Ovary (tissue), 9 donors: ENCODE data around the gene TAS2R4. TPM values are rescaled to one million over a fixed set of nuclear protein-coding genes. Genes with fewer than 3 reads are reported as not detected.
"Not testable (repeated sequence)": the region's sequence is repeated elsewhere in the genome, so short reads cannot be mapped to it uniquely, and the experiment has no call there.

ENCODE experiments used
- DNase-seq, 5 donors: peaks; one replicate each; pipeline ENCODE4 v3.0.0-alpha.2; 2019 to 2020
- H3K27ac ChIP-seq, 2 donors: fragments of 200-600 bp; one replicate each; pipeline versions ENCODE4 v1.5.1 to v1.8.0; 2019 to 2022
- H3K27me3 ChIP-seq: fragments of 200-600 bp; one replicate; pipeline ENCODE4 v1.8.0; 2022
- H3K36me3 ChIP-seq: fragments of 200-600 bp; sonication (generic); one replicate; pipeline ENCODE4 v1.5.1; 2019
- H3K4me1 ChIP-seq: one replicate; pipeline ENCODE4 v1.8.1; 2013; ENCODE audit warnings: mild to moderate bottlenecking, moderate library complexity; ENCODE audit not compliant: insufficient read depth
- H3K4me3 ChIP-seq: fragments of 200-600 bp; sonication (generic); one replicate; pipeline ENCODE4 v1.5.1; 2017
- H3K9me3 ChIP-seq, 2 donors: fragments of 200-600 bp in 1 of 2; sonication (generic) in 1 of 2; one replicate each; pipeline versions ENCODE4 v1.5.1 to v1.8.1; 2013 to 2019; ENCODE audit warnings: mild to moderate bottlenecking in 1 of 2, moderate library complexity in 1 of 2
- EP300 ChIP-seq: sonication (generic); formaldehyde crosslinking; IDR thresholded peaks from one replicate; pipeline ENCODE4 v1.6.1; 2017; ENCODE audit warnings: antibody characterized with exemption
- POLR2A ChIP-seq: fragments of 450-650 bp; IDR thresholded peaks from one replicate; pipeline ENCODE4 v1.6.1; 2017; ENCODE audit warnings: antibody characterized with exemption, mild to moderate bottlenecking, moderate library complexity
- WGBS, 3 donors: extraction: QIAGEN DNeasy Blood & Tissue Kit in 1 of 3; methylation state at CpG; one replicate each; pipeline versions ENCODE4 v1.1.5 to v1.1.7; 2013 to 2017; 5-methylcytosine and 5-hydroxymethylcytosine counted together
- intact Hi-C, 4 donors: fragments of 100-400 bp; cut with DNase I; formaldehyde crosslinking; loops; one replicate each; pipeline versions ENCODE4 v1.11.0 to v1.15.1; 2022 to 2023
- polyA plus RNA-seq, 2 donors: library from polyadenylated mRNA; stranded (reverse); fragments of 200-250 nt in 1 of 2; fragments of 350-450 nt in 1 of 2; fragmentation: Illumina TruSeq in 1 of 2; extraction: RNeasy Lipid Tissue Mini Kit (QIAGEN cat#74804) in 1 of 2; gene quantifications; one replicate each; pipeline ENCODE4 v1.2.3, GENCODE V29; 2013 to 2014
- total RNA-seq, 7 donors: library from RNA; depleted of rRNA in 2 of 7; stranded (reverse); fragments of >200 nt in 2 of 7; fragmentation: NEBNext Ultra II Directional in 3 of 7; extraction: Animal tissue kit (Norgen Biotek cat#: 25700) in 3 of 7; gene quantifications; one replicate each; pipeline versions ENCODE4 v1.1.0 to v1.2.4, GENCODE V29; 2016 to 2023
- TF ChIP-seq, protein P1 (sequence below), 3 donors: fragments of 450-650 bp in 2 of 3; fragments of 200-600 bp in 1 of 3; IDR thresholded peaks; one replicate each; pipeline versions ENCODE4 v1.5.1 to v1.8.0; 2016 to 2022; ENCODE audit warnings: antibody characterized with exemption in 3 of 3, mild to moderate bottlenecking in 1 of 3
- donor health status: DM: no; HTN: no; CAD: no; lungs with moderate emphysema.
- donor health status: DM: no; HTN: no; CAD: no.
- donor health status: Bipolar disorder and iron deficiency.
- donor health status: DM: yes; HTN: yes; CAD: no.
- donor health status: DM: no; HTN: no; CAD: no.
- donor health status: DM: yes; HTN: yes; CAD: no.

Gene TAS2R4
- total and polyA plus RNA-seq, 9 donors: 0.34 to 2.7 (median 1.8) TPM

DNA sequence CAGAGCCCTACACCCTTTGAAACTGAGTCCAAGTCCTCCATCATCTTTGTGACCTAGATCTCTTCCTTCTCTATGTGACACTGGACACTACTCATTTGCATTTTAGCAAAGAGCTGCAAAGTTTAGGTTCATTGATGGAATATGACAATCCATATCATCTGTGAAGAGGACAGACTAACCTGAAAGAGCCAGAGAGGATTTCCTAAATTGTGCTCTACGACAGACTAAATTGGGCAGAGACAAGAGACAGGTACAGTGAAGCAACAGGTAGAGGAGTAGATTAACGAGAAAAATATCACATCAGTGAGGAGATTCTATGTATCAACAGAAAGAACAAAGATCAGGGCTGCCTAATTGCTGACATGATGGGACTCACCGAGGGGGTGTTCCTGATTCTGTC is 12.7 kb upstream of the TAS2R4 start, which contains the start of gene TAS2R3:
TAS2R3 (plus strand) TSS at position 301 of the 400 bp plus-strand sequence; CDS start at position 363, 62 bp downstream.
- Histone ChIP-seq H3K27ac (no peak within 1 kb of the TSS), H3K9me3 (no peaks in the 10 kb centered on the region), H3K4me3 (no peak within 1 kb of the TSS), H3K27me3 (no peaks in the 10 kb centered on the region), H3K4me1 (no peaks in the 10 kb centered on the region), H3K36me3 (no peaks in the 10 kb centered on the region)
- WGBS, 3 donors: 92 to 99% (median 97%) methylated on average over 3 of the region's 3 CpGs
- no peak for DNase-seq
- TF ChIP-seq, protein P1, sequence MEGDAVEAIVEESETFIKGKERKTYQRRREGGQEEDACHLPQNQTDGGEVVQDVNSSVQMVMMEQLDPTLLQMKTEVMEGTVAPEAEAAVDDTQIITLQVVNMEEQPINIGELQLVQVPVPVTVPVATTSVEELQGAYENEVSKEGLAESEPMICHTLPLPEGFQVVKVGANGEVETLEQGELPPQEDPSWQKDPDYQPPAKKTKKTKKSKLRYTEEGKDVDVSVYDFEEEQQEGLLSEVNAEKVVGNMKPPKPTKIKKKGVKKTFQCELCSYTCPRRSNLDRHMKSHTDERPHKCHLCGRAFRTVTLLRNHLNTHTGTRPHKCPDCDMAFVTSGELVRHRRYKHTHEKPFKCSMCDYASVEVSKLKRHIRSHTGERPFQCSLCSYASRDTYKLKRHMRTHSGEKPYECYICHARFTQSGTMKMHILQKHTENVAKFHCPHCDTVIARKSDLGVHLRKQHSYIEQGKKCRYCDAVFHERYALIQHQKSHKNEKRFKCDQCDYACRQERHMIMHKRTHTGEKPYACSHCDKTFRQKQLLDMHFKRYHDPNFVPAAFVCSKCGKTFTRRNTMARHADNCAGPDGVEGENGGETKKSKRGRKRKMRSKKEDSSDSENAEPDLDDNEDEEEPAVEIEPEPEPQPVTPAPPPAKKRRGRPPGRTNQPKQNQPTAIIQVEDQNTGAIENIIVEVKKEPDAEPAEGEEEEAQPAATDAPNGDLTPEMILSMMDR (IDR thresholded peaks at IDR 0.05): no peak
- TF ChIP-seq EP300 (no peak), POLR2A (no peak)
- intact Hi-C loops: no loop called here

DNA sequence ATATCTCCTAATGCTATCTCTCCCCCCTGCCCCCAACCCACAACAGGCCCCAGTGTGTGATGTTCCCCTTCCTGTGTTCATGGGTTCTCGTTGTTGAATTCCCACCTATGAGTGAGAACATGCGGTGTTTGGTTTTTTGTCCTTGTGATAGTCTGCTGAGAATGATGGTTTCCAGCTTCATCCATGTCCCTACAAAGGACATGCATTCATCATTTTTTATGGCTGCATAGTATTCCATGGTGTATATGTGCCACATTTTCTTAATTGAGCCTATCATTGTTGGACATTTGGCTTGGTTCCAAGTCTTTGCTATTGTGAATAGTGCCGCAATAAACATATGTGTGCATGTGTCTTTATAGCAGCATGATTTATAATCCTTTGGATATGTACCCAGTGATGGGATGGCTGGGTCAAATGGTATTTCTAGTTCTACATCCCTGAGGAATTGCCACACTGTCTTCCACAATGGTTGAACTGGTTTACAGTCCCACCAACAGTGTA is 6.3 kb upstream of the TAS2R4 start:
- intact Hi-C loops: not testable (repeated sequence)

DNA sequence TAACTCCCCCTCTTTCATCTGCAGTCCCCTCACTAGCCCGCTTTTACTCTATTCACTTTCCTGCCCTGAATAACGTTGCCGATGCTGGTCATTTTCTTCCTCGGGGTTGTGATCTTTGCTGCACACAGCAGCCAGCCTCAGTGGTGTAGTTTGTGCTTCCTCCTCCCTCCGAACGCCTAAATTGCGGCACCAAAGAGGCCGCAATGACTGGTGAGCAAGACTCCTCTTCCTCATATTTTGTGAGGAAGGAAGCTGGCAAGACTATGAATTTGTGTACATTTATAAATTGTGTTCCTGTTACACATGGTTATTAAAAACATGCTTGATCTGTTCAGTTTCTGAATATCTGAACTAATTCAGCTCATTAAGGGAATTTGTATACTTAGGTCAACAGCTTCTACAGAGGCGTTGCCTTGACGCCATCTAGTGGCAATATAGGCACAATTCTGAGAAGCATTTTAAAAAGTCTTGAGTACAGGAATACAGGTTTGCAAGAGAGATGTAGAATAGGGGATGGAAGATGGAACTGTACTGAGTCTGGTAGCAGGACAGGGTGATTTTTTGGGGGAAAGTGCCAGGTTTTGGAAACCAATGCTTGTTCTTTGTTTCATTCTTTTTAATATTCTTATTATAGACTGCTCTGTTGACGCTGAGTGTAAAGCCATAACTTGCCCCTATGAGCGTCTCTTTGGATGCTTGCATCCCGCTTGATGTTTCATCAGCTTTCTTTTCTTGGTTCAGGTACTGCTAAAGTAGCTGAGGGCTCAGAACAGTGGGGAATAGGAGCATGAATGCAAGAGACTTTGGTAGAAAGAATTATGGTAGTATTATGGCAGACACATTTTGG is 9.5 kb downstream of the TAS2R4 start:
- TF ChIP-seq EP300: no peak
- TF ChIP-seq, protein P1 (IDR thresholded peaks at IDR 0.05): peak in 1 of 3 donors; percentile 8
- WGBS, 3 donors: 70 to 74% (median 73%) methylated on average over 13 of the region's 13 CpGs
- no peaks in the 10 kb centered on the region for H3K4me1 ChIP-seq
- no peaks in the 10 kb centered on the region for H3K36me3 ChIP-seq
- no peak overlapping the region for H3K27ac ChIP-seq
- H3K4me3 ChIP-seq: no peak overlapping the region
- H3K27me3 ChIP-seq: no peaks in the 10 kb centered on the region
- intact Hi-C loops: no loop called here
- DNase-seq: no peak
- no peaks in the 10 kb centered on the region for H3K9me3 ChIP-seq

More for the DNA sequence above, 6.3 kb upstream of the TAS2R4 start:
- H3K36me3 ChIP-seq, DNase-seq, H3K9me3 ChIP-seq, H3K4me1 ChIP-seq, H3K27me3 ChIP-seq, H3K27ac ChIP-seq, H3K4me3 ChIP-seq: not testable (repeated sequence)
- WGBS, 3 donors: 94 to 98% (median 97%) methylated on average over 3 of the region's 3 CpGs

DNA sequence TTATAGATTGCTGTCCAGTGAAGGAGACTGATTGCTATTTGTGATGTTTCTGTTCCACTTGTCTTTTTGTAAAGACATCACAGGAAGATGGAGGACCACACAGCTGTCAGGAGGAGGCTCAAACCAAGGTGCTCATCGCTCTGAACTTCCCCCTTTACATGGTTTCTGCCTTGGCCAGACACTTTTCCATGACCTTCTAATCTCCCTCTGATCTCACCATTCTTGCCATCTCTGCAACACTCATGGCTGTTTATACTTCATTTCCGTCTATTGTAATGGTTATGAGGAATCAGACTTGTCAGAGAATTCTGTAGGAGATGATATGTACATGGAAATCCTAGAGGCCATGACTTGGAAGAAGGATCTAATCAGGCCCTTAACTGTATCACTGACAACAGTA is 11.8 kb downstream of the TAS2R4 start:
- intact Hi-C loops: no loop called here
- no peaks in the 10 kb centered on the region for H3K27me3 ChIP-seq
- 85 to 96% (median 88%) methylated on average over 2 of the region's 2 CpGs for WGBS, 3 donors
- no peaks in the 10 kb centered on the region for H3K36me3 ChIP-seq
- no peaks in the 10 kb centered on the region for H3K4me1 ChIP-seq
- no peak overlapping the region for H3K27ac ChIP-seq
- no peak for DNase-seq
- TF ChIP-seq EP300: no peak
- TF ChIP-seq, protein P1 (IDR thresholded peaks at IDR 0.05): no peak
- TF ChIP-seq POLR2A: no peak
- no peak overlapping the region for H3K4me3 ChIP-seq
- H3K9me3 ChIP-seq: no peaks in the 10 kb centered on the region

DNA sequence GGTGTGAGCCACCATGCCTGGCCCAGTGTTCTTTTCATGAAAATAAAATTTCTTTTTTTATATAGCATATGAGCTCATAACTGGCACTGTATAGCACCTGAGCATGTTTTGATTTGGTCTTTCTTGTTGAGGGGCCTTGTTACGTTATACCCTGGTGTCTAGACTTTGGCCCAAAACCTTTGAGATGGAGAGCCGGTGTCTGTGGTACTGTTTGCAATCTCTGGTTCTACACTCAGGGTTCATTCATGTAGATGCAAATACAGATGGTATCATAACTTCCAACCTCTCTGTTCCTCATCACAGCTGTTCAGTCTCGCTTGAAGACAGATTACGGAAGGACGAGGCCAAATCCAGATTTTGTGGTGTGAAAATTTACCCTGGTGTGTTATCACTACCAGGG is 13.4 kb downstream of the TAS2R4 start, which contains the start of gene TAS2R5:
TAS2R5 (plus strand) TSS at position 301 of the 400 bp plus-strand sequence. CDS start 145 bp downstream, outside the sequence.
- Histone ChIP-seq H3K4me3 (no peak within 1 kb of the TSS), H3K4me1 (no peaks in the 10 kb centered on the region), H3K27me3 (no peaks in the 10 kb centered on the region), H3K9me3 (no peaks in the 10 kb centered on the region), H3K36me3 (no peaks in the 10 kb centered on the region), H3K27ac (no peak within 1 kb of the TSS)
- TF ChIP-seq POLR2A: no peak
- TF ChIP-seq, protein P1 (IDR thresholded peaks at IDR 0.05): no peak
- no peak for TF ChIP-seq EP300
- 77 to 87% (median 78%) methylated on average over 5 of the region's 5 CpGs for WGBS, 3 donors
- no peak for DNase-seq
- intact Hi-C loops: no loop called here
